Measurements from ENCODE around the gene CITED2.
"Not testable (repeated sequence)": the region's sequence is repeated elsewhere in the genome, so short reads cannot be mapped to it uniquely, and the experiment has no call there.

The CITED2 gene

GRCh38 chr6:139415365-139415764 lies 40.9 kb upstream of the CITED2 start:
- in situ Hi-C loops (cut with HindIII; ENCODE audit: low sequenced_read_pairs), result no loop called here
- DNase-seq (ENCODE audit: low read depth), result no peak
- TF ChIP-seq, protein P1, sequence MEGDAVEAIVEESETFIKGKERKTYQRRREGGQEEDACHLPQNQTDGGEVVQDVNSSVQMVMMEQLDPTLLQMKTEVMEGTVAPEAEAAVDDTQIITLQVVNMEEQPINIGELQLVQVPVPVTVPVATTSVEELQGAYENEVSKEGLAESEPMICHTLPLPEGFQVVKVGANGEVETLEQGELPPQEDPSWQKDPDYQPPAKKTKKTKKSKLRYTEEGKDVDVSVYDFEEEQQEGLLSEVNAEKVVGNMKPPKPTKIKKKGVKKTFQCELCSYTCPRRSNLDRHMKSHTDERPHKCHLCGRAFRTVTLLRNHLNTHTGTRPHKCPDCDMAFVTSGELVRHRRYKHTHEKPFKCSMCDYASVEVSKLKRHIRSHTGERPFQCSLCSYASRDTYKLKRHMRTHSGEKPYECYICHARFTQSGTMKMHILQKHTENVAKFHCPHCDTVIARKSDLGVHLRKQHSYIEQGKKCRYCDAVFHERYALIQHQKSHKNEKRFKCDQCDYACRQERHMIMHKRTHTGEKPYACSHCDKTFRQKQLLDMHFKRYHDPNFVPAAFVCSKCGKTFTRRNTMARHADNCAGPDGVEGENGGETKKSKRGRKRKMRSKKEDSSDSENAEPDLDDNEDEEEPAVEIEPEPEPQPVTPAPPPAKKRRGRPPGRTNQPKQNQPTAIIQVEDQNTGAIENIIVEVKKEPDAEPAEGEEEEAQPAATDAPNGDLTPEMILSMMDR (IDR thresholded peaks at IDR 0.05; ENCODE audit: low read depth, low read length, missing control alignments), result no peak
- no peak overlapping the region for H3K4me3 ChIP-seq (ENCODE audit: low read depth, low read length)

GRCh38 chr6:139412103-139412502 lies 37.7 kb upstream of the CITED2 start:
- H3K4me3 ChIP-seq (ENCODE audit: low read depth, low read length); in situ Hi-C loops (cut with HindIII; ENCODE audit: low sequenced_read_pairs); DNase-seq (ENCODE audit: low read depth): not testable (repeated sequence)

GRCh38 chr6:139409026-139409425 lies 34.6 kb upstream of the CITED2 start:
- DNase-seq (ENCODE audit: low read depth), result peak; percentile 93
- TF ChIP-seq, protein P1 (IDR thresholded peaks at IDR 0.05; ENCODE audit: low read depth, low read length, missing control alignments), result no peak
- no peak overlapping the region for H3K4me3 ChIP-seq (ENCODE audit: low read depth, low read length)
- in situ Hi-C loops (cut with HindIII; ENCODE audit: low sequenced_read_pairs), result no loop called here

DNA sequence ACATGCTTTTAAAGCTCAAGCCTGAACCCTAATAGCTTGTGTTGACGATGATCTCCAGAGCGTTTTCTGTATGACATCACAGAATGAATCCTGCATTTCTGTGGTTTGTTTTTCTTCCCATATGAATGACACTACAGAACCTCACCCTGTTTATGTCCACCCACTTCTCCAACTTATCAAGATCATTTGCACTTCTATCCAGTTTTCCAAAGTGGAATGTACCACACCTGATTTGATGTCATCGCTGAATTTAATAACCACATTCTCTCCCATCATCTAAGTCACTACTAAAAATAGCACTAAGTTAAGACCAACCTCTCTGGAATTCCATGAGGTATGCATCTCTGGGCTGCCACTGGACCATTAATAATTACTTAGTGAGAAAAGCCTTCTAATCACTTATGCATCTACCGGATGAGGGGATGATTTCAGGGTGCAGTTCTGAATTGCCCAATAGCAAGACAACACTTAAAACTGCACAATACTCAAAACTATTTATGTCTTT lies 33.3 kb upstream of the CITED2 start:
- peak; percentile 97 for DNase-seq (ENCODE audit: low read depth)
- H3K4me3 ChIP-seq (ENCODE audit: low read depth, low read length), result no peak overlapping the region
- TF ChIP-seq, protein P1 (IDR thresholded peaks at IDR 0.05; ENCODE audit: low read depth, low read length, missing control alignments), result no peak
- in situ Hi-C loops (cut with HindIII; ENCODE audit: low sequenced_read_pairs), result no loop called here

- DNase-seq (ENCODE audit: low read depth), result no peak
- TF ChIP-seq, protein P1 (IDR thresholded peaks at IDR 0.05; ENCODE audit: low read depth, low read length, missing control alignments), result no peak
- H3K4me3 ChIP-seq (ENCODE audit: low read depth, low read length), result no peak overlapping the region
- in situ Hi-C loops (cut with HindIII; ENCODE audit: low sequenced_read_pairs), result no loop called here
These were observed 32.3 kb upstream of the CITED2 start for GRCh38 chr6:139406577-139407343.

DNA sequence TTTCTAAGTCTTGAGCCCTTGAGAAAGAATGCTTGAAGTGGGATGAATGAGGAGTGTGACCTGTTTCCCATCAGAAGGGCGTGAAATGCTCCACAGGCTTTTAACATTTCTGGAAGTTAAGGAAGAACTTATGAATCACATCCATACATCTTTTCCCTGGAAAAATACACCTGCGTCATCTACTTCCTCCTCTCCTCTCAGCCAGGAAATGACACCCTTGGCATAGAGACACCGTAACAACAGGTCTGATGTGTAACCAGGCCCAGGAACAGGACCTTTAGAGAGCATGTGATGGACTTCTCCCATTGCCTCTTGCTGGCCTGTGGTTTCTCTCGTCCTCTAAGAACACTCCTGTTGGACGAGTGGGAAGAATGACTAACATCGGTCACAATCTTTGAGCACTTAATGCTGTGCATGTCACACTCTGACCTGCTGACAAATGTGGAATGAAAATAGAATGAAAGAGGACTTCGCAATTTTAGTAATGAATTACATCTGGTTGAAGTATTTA lies 28.5 kb upstream of the CITED2 start:
- no peak overlapping the region for H3K4me3 ChIP-seq (ENCODE audit: low read depth, low read length)
- in situ Hi-C loops (cut with HindIII; ENCODE audit: low sequenced_read_pairs), result no loop called here
- peak; percentile 24 for DNase-seq (ENCODE audit: low read depth)
- TF ChIP-seq, protein P1 (IDR thresholded peaks at IDR 0.05; ENCODE audit: low read depth, low read length, missing control alignments), result no peak

DNA sequence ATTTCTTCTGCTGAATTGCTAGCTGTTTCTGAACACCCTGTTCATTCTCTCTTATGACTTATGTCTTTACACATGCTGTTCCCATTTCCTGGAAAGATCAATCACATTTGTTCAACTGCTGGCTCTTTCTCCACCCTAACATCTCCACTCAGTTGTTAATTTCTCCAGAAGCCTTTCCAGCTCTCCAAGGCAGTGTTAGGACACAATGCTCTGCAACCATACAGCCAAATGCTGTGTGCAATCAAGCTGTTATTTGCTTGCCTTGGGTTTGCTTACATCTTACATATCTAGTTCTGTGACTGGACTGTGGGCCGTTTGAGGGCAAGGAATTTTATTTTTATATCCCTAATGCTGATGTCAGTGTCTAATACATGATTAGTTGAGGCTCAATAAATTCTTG lies 24.2 kb upstream of the CITED2 start:
- TF ChIP-seq, protein P1 (IDR thresholded peaks at IDR 0.05; ENCODE audit: low read depth, low read length, missing control alignments), result no peak
- no peak for DNase-seq (ENCODE audit: low read depth)
- H3K4me3 ChIP-seq (ENCODE audit: low read depth, low read length), result no peak overlapping the region
- in situ Hi-C loops (cut with HindIII; ENCODE audit: low sequenced_read_pairs), result no loop called here
